Middle frontal gyrus (tissue), 1 donor: Measurements from ENCODE around the gene FGFR2.

ENCODE experiments used
- DNase-seq: peaks from one replicate; pipeline ENCODE4 v3.0.0-alpha.2; 2015; ENCODE audit warnings: low spot score; ENCODE audit errors: extremely low spot score

FGFR2 gene

DNA sequence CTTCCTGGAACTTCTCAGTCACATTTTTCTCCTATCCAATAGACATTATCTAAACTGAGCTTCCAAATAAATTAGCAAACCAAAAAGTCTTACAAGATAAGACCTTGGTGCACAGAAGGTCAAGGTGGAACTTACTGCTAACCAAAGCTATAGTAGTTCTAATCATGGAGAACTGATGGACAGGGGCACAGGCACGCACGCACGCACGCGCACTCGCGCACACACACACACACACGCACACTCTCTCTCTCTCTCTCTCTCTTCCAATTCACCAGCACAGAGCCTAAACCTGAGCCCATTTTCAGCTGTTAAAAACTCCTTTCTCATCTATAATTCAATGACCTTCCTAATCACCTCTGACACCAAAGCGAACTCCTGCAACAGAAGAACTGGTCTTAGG is 7.5 kb downstream of the FGFR2 start:
- no peak for DNase-seq

DNA sequence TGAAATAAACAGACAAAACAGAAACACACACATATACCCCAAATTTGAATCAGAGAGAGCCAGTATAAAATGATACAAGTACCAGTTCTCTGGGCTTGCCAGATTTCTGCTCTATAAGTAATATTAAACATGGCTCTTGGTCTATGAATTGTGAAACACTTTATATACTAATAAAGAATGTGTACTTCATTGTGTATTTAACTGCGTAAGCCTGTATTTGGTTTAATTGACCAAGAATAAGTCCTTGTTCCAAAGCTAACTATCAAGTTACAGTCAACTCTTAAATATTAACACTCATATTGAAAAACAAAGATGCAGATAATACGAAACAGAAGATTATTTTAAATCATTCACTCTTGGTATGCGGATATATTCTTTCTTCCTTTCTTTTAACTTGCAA is 8.7 kb downstream of the FGFR2 start:
- no peak for DNase-seq

DNA sequence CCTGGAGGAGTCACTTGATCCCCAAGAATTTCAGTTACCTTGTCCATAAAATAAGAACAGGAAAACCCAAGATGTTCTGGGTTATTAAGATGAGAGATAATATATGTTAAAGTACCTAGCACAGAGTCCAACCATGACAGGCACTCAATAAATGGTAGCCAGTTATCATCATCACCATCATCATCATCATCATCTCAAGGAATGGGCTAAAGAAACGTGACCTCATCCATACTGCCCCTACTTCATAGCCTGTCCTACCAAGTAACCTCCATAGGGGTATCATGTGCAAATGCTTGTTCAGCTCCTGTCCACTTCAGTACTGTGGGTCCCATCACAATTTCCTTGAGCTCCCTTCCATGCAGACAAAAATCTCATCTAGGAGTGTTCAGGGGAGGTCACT is 14.4 kb downstream of the FGFR2 start:
- DNase-seq, result no peak

DNA sequence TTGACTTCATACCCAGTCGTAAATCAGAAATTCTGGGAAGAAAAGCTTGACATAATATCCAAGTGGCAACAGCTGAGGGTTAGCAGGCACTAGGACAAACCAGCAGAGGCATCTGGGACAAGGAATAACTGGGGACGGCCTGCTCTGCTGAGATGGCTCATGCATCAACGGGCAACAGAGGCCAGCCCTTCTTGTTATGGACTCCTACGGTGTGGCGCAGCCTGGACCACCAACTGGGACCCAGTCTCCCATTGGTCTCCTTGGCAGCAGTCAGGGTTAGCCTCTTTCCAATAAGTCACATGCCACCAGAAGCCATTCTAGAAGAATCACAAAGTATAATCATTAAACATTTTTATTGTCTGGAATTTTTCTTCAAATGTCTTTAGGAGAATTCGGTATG is 15.0 kb downstream of the FGFR2 start:
- DNase-seq, result no peak

DNA sequence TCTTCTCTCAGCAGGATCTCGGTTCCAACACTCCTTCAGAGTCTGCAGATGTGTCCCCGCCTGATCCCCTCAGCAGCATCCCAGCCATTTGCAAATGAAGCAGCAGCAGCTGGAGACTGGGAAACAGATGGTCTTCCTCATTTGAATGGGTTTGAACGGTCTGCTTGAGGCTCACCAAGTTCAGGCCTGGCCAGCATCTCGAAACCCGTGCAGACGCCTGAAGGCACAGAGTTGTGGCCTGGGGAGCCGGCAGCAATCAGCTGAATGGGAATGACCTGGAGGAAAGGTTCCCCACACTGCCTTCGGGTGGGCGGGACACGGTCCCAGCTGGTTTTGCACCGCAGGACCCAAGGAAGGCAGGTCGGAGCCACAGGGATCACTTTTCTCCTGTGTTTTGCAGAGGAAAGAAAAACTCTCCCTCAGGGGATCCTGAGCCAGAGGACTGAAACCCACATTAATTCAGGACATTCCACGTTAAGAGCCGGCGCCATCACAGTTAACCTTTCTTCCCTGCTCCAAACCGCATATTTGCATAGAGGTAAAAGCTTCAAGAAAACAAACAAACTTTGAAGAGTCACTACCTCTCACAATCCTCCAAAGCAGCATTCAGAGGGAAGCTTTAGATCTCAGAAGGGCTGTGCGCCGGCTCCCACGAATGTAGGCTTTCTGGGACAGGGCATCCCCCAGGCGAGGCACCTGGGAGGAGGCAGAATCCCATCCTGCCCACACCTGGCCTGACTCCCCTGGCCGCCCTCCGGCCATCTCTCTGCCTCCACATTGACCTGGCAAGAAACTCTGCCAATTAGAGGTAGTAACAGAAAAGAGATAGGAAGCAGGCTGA is 17.7 kb downstream of the FGFR2 start:
- DNase-seq, result no peak

DNA sequence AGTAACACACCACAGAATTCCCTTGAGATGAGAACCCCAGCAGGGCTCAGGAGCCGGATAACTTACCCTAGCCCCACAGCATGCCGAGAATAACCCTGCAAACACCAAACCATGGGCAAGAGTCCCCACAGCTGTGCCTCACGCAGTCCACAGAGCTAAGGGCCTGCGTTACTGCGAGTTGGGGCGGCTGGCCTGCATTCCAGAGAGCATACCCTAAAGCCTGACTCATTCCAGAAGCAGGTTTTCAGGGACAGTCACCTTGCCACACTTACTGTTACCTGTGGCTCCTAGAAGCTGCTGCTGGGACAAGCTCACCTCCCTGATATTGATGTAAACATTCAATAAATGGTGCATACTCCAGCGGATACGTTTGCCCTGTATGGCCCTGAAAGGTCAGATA is 18.6 kb downstream of the FGFR2 start:
- no peak for DNase-seq

DNA sequence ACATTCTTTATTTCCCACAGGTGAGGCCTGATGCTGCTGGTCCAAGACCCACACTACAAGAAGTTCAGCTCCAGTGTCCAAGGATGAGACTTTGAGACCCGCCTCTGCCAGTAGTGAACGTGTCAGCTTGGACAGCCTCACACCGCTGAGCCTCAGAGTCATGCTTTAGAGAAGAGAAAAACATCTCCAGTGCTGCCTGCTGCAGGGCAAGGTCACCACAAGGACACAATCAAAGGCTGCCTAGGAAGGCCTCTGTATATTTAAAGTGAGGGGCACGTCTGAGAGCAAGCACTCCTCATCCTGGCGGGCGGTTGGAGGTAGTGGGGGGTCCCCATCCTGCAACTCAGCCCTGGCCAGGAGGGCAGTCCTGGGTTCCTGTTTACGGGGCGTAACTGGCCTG is 19.3 kb downstream of the FGFR2 start:
- no peak for DNase-seq

DNA sequence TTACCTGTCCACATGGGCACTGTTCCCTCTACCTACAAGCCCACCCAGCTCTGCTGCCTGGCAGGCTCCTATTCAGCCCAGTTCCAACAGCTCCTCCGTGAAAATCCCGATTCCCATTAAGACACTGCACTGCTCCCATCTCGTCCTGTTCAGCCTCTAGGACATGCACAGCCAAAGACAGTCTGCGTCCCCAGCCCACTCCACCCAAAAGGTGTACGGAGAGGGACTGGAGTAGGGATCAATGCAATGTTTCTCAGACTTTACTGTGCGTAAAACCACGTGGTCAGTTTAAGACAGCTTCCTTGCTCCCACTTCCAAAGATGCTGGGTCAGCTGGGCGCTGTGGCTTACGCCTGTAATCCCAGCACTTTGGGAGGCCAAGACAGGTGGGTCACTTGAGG is 19.9 kb downstream of the FGFR2 start:
- no peak for DNase-seq

DNA sequence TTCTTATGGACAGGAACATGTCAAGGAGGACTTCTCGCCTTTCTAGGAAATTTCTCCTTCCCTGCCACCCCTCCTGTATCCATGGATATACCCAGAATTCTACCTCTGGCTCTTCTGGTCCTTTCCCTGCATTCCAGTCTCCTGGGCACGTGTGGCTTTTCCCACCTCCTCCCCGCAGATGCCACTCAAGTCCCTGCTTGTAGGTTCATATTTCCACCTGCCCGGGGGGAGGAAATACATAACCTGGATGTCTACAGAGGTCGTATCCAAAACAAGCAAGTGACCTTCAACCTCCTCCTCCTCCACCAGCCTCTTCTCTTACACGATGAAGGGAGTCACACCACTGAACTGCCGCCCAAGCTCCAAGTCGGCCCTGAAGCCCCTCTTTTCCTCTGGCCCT is 20.7 kb downstream of the FGFR2 start:
- no peak for DNase-seq

DNA sequence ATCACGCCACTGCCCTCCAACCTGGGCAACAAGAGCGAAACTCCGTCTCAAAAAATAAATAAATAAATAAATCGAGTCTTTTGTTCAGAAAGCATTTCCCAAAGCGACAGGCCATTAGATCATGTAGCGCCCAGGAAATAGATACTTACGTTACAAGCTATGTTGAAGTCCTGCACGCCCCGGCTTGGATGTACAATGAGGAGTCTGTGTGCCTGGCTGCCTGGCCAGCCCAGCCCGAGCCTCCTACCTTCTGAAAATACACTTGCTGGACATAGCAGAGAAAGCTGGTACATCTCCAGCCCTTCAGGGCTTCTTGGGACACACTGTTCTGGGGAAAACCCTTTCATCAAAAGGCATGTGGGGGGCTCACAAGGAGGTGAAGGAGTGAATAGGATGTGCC is 22.1 kb downstream of the FGFR2 start:
- no peak for DNase-seq

DNA sequence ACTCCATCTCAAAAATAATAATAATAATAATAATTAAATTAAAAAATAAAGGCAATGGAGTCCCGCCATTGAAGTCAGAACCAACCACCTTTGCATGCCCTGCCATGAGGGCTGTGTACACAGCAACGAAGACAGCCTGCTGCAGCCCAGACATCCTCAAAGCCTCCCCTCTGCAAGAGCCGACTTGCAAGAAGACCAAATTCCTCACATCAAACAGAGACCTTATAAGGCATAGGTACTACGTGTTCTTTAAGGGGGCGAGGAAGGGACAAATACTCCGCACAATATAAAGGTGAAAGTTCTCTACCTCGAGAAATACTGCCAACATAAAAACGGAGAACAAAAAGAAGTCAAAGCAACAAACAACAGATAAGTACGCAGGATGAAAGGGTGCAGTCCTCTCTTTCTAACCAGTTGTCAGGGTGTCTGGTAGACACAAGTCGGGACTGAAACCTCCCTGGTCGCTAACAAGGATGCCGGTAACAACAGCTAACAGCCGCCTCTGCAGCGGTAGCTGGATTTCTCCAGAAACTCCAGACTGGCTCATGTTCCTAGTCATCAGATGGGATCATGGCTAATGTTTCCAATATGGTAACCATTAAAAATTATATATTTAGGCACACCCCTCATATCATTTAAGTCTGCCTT is 23.6 kb downstream of the FGFR2 start:
- DNase-seq, result no peak

DNA sequence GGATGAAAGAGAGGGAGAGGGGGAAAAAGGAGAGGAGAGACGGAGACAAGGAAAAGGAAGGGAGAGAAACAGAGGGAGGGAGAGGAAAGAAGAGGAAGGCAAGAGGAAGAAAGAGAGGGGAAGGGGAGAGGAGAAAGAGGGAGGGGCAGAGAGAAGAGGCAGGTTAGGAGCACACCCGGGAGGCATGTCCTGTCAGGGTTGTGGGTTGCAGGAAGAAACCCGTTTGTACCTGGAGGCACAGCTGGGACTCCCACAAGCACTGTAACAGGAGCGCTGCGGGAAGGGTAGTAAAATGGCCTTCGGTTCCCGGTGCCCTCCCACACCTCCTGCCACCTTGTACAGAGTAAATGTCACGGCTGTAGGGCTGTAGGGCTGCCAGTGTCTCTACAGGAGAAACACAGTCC is 24.7 kb downstream of the FGFR2 start:
- no peak for DNase-seq

DNA sequence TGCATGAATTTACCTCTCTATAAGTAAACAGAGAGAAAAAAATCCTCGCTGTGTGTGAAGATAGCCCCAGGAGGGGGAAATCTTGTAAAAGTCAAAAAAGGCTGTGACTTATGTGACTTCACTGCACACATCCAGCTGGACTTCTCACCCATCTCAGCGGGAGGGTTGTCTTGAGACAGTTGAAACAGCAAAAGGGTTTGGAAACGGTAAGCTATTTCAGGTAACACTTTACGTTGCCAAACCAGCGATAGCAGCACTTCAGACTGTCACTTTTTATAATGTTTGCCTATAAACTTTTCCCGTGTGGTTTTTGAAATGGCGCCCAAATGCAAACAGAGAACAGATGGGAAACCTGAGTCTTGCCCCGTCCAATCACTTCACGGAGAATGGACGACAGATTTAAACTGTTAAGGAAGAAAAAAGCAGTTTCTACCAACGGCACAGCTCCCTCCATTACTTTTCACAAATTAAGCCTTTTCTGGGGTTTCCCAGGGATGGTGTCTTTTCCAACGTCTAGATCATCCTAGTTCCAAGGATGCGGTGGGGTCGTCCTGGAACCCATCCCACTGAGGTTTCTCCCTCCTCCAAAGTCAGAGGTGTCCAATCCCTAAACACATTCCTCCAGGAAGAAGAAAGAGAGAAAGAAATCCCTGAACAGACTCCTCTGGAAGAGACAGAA is 25.2 kb downstream of the FGFR2 start:
- DNase-seq, result no peak

DNA sequence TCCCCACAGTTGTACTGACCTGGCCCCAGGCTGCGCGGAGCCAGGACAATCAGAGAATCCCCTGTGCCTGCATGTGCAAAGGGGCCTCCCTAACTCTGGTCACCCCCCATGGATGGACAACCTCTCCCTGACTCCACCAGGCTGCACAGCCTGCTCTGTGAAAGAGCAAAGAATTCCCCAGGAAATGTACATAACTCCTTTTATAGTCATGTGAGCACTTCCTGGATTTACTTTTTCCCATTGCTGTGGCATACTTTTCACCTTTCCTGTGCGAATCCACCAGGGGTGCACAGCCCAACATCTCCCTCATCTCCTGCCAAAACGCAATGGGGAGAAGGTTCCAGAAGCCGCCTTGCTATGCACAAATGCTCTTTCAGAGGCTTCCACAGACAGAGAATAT is 27.9 kb downstream of the FGFR2 start:
- no peak for DNase-seq

DNA sequence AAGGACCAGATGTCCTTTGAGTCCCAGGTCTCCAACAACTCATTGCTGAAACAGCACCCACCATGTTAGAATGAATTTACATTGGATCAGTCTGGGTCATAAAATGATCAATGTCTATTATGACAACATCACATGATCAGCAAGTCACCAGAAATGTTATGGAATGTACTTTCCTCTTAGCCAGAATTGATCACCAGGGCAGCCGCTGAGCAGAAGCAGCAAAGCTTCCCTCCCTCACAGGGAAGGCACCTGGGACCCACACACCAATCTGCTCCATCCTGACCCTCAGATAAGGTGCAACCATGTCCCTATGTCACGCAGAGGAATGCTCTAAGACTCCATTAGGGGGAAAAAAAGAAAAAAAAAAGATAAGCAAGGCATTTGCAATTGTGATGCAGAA is 30.0 kb downstream of the FGFR2 start:
- DNase-seq, result no peak

DNA sequence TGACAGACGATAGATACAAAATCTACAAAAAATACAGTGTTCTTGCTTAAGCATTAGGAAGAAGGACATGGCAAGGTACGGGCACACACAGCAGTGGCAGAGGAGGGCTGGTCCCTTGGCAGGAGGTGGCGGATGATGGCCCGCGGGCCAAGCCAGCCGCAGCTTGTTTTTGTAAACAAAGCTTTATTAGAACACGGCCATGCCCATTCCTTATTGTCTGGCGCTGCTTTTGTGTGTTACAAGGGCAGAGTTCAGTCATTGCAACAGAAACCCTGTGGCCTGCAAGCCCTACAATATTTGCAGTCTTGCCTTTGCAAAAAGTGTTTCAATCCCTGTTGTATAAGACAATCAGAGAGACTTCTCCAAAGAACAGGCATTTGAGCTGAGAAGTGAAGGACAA is 30.7 kb downstream of the FGFR2 start:
- no peak for DNase-seq

DNA sequence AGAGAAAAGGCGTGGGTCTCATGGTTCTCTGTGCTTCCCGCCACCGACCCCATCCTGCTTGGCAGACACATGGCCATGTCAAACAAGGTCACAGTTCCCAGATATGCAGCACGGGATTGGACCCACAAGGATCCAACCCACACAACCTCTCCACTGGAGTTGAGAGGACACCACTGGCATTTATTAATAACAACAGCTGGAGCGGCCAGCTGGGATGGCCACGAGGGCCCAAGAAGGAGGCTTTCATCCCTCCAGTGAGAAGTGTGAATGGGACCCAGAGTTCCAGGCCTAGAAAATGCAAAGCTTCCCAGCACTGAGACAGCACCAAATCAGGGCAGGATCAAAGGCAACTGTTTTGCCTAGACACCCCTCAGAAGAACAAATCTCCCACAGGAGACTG is 31.5 kb downstream of the FGFR2 start:
- DNase-seq, result no peak

DNA sequence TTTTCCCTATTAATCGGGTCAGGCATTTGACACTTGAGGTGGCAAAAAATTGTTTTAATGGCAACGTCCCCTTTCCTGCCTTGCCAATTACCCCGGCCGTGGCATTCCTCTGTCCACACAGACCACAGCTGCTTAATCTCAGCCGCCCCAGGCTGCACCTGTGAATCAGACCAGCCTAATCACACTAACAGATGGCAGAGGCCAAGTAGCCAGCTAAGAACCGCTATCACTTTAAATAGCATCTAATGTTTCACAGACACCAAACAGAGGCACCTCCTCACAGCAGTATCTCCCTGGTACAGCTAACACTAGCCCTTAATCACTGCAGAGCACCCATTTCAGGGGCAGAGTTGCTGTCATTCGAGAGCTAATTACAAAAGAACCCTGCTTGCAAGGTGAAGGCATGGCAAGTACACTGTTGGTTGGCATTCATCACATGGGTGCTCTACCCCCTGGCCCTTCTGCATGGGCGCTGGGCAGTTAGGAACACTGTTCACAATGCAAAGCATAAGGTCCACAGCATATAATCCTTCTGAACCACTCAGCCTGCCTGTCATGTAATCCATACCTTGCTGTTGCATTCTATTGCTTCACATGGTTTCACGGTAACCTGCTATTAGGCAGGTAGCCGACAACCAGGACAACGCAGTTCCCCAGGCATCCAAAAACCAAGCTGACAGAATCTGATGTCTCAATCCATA is 38.8 kb downstream of the FGFR2 start:
- no peak for DNase-seq

DNA sequence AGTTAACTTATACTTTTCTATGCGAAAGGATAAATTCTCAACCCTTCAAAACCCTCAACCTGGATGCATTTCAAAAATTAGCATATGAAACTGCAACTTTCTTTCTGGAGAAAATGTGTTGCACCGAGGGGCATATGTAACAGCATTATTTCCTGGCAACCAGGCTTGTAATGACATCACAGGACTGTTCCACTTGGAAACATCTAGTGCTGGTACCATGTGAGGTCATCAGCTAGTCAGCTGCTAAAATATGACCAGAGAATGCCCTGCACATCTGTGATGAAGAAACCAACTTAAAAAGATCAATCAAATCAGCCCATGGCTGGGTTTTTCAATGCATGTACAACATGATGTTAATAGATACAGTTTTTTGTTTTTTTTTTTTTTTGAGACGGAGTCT is 40.0 kb downstream of the FGFR2 start:
- no peak for DNase-seq

DNA sequence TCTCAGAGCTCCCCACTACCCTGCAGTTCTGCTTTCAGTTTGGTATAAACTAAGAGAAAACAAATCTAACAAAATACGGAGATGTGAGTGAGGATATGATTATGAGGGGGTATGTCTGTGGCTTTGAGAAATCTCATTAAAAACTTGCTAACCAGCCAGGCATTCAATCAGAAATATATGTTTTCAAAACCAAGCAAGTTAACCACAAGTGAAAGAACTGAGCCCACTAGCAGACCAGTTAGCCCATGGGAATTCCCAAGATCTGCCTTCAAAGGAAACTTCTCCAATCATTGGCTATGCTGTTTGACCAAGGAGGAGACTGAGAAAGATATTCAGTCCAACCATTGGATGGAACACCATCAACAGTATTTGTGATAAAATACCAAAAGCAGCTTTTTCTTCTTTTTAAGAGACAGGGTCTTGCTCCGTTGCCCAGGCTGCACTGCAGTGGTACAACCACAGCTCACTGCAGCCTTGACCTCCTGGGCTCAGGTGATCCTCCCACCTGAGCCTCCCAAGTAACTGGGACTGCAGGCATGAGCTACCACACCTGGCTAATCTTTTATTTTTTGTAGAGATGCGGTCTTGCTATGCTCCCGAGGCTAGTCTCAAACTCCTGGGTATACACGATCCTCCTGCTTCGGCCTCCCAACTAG is 41.2 kb downstream of the FGFR2 start:
- DNase-seq, result no peak

DNA sequence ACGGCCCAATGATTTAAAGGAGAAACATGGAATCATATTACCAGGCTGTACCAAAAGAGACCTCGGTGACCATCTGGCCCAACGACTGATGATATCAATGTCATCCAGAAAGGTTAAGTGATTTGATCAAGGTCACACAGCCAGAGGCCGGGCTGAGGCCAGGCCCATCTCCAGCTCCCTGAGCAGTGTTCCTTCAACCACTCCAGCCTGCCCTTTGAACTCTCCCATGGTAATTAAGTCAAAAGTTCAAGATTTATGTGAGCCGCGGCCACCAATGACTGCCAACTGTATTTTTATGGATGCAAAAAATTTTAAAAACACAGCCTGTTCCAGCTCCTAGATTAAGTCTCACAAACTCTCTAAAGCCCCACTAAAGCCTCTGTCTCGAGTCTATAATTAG is 41.8 kb downstream of the FGFR2 start:
- DNase-seq, result no peak
